Stimulated activated CD4-positive, alpha-beta T cell treated with anti-CD3 and anti-CD28 coated beads, TNF-alpha, amount 100 ng/mL, for 1 hour (primary cell): ENCODE results near the gene EIF5A.

ENCODE experiments used
- DNase-seq, 3 donors: peaks; one replicate each; pipeline ENCODE4 v3.0.0-alpha.2; 2020; ENCODE audit warnings: low read depth in 3 of 3, low spot score in 1 of 3

Gene EIF5A

GRCh38 chr17:7284911-7285310, 22.5 kb upstream of the EIF5A start:
- DNase-seq: no peak

DNA sequence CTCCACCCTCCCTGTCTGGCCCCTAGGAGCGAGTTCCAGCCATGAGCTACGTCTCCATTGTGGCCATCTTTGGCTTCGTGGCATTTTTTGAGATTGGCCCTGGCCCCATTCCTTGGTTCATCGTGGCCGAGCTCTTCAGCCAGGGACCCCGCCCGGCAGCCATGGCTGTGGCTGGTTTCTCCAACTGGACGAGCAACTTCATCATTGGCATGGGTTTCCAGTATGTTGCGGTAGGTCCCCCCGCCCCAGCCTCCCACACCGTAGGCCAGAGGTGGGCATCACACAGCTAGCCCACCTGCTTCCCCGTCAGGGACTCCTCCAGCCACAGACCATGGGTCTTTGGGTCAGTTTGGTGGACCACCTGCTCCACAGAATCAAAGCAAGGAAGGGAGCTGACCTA, 21.7 kb upstream of the EIF5A start:
- no peak for DNase-seq

GRCh38 chr17:7289256-7290032, 18.0 kb upstream of the EIF5A start:
- DNase-seq: no peak

DNA sequence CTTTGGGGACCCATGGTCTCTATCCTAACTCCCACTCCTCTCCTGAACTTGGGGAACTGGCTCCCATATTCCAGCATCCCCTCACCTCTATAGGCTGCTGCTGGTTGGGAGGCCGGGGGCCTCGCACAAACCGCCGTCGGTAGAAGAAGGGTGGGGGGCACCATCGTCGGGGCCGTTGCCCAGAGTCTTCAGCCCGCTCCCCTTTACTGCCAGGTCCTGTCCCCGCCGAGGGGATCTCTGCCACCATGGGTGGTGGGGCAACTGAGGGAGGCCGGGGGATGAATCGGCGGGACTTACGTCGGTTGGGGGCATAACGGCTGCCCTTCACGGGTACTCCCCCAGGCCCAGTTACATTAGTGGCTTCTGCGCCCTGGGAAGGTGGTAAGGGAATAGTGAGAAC, 17.3 kb upstream of the EIF5A start:
- no peak for DNase-seq

DNA sequence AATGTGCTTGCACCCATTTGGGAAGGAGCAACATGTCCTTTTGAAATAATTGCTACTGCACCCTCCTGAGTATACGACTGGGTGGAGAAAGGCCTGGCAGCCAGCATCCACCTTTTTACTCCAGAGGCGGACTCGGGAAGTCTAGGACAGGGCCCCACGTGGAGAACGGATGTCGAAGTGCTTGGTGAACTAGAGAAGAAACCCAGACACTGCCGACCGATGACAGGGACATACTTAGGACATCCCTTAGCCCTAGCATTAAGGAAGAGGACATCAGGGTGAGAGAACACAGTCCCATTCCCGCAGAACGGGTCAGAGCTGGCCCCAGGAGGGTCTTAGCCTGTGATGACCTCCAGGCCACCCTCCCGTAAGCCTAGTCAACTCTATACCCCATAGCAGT, 16.7 kb upstream of the EIF5A start:
- DNase-seq: no peak

GRCh38 chr17:7292194-7292593, 15.2 kb upstream of the EIF5A start:
- DNase-seq: no peak

- DNase-seq: no peak
These were observed 14.7 kb upstream of the EIF5A start for GRCh38 chr17:7292729-7293128.

DNA sequence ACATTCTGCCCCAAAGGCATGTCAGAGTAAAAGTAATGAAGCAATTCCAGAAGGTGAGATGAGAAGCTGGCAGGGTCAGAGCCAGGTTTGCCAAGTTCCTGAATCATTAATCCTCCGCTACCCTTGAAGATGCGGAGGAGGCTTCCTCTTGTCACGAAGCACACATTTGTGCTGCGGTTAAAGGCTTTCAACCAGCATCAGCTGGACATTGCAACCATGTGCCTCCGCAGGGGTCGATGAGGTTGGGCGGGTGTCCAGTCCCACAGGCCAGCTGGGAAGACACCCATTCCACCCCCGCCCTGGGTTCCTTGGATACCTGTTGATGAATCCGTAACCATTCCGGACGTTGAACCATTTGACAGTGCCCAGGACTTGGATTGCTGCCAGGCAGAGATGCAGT, 14.3 kb upstream of the EIF5A start:
- DNase-seq: no peak

DNA sequence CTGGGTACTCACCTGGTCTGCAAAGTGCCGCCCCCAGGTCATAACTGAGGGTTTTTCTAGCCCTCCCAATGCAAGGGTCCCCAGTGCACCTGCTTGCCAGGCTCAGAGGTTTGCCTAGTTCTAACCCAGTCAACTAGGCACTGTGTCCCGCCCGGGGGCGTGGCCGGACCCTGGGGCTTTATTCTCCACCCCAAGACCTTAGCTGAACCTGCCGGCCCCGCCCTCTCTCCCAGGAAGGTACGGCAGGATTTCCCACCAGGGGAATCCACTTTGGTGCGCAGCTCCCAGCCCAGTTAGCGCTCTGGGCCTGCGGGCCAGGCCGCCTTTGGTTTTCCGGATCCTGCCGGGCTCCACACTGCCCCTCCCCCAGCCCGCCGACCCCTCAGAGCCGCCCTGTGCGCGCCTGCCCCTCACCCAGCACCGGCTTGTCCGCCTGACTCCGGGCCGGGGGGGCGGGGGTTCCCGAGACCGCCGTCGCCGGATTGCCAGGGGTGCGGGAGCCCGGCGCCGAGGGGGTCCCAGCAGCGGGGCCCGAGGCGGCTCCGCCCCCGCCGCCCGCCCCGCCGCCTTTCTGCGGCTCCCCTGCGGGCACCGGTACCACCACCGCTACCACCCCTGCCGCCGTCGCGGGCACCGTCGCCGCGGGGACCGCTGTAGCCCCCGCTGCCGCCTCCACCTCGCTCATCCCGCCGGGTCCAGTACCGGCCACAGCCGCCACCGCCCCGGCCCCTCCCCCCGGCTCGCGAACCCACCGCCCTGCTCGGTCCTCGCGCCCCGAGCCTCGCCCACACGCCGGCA, 13.4 kb upstream of the EIF5A start:
- DNase-seq: no peak

DNA sequence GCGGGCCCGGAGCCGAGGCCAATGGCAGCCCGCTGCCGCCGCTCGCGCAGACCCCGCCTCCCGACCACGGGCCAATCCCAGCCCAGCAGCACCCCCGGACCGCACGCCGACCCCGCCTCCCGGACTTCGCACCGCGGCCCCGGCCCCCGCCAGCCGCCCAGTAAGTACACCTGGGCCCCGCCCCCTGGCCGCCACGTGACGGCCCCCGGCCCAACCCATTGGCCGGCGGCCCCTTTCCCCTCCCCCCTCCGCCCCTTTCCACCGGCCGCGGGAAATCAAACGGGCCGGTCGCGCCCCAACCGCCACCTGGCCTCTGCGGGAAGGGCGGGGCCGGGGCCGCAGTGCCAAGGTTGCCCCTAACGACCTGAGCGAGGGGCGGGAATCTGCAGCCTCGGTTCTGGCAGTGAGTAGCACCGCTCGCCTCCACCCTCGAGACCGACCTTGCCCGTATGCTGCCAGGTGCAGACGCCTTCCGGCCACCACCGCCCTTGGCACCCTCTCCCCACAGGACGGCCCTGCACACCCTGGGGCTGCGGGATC, 12.7 kb upstream of the EIF5A start, which contains the start of gene YBX2:
Gene YBX2 (minus strand): TSS at position 26 of the 540 bp plus-strand sequence. CDS start 139 bp downstream, outside the sequence.
- DNase-seq: peak in 1 of 3 donors; percentile 59

GRCh38 chr17:7295230-7296180, 11.9 kb upstream of the EIF5A start:
- DNase-seq: no peak

GRCh38 chr17:7296189-7296861, 11.1 kb upstream of the EIF5A start:
- peak in 1 of 3 donors; percentile 59 for DNase-seq

DNA sequence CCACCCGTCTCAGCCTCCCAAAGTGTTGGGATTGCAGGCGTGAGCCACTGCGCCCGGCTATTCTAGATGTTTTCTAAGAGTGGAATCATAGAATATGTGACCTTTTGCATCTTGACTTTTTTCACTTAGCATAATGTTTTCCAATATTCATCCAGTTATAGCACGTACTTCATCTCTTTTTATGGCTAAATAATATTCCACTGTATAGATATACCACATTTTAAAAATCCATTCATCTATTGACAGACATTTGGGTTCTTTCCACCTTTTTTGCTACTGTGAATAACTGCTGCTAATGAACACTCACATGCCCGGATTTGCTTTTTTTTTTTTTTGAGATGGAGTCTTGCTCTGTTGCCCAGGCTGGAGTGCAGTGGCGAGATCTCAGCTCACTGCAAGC, 3.2 kb upstream of the EIF5A start:
- DNase-seq: no peak

GRCh38 chr17:7307686-7308624, 527 bp downstream of the EIF5A start:
- no peak for DNase-seq

GRCh38 chr17:7308625-7309433, 1.4 kb downstream of the EIF5A start:
- DNase-seq: peak; percentile 64 to 77 (median 71)

DNA sequence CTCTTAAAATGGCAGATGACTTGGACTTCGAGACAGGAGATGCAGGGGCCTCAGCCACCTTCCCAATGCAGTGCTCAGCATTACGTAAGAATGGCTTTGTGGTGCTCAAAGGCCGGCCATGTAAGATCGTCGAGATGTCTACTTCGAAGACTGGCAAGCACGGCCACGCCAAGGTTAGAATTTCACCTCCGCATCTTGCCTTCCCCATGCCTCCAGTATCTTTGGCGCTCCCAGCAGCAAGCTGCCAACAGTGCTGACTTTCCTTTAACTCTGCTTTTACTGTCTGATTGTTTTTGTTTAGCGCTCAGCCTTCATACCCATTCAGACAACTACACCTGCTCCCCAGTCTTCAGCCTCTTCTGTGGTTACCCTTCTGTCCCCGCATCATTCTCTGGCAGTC, 2.2 kb downstream of the EIF5A start:
- no peak for DNase-seq

- DNase-seq: no peak
These were observed 3.8 kb downstream of the EIF5A start for GRCh38 chr17:7311110-7311705.
